H1 (cell line): ENCODE measurements around the gene STOML1. TPM values are rescaled to one million over a fixed set of nuclear protein-coding genes. Genes with fewer than 3 reads are reported as not detected.

Experiments used
- ATF2 ChIP-seq: IDR thresholded peaks from 2 replicates; pipeline ENCODE4 v1.6.1; 2012; ENCODE audit warnings: low read length, inconsistent platforms
- CBX5 ChIP-seq: fragments of 300-800, 300-1000 bp; sonication (generic); IDR thresholded peaks from 2 replicates; pipeline ENCODE4 v1.7.1; 2016; ENCODE audit warnings: antibody characterized with exemption, low read length, low read depth
- CBX8 ChIP-seq: fragments of 300-800, 300-1000 bp; sonication (generic); IDR thresholded peaks from 2 replicates; pipeline ENCODE4 v1.7.1; 2016; ENCODE audit warnings: low read depth, low read length, borderline replicate concordance
- EP300 ChIP-seq, 2 experiments: IDR thresholded peaks; 1 replicate in 1 of 2; 2 replicates in 1 of 2; pipeline ENCODE4 v1.6.1; 2011 to 2012; ENCODE audit warnings: low read depth in 2 of 2, low read length in 2 of 2, mild to moderate bottlenecking in 2 of 2, borderline replicate concordance in 1 of 2, inconsistent platforms in 1 of 2, moderate library complexity in 1 of 2
- FOSL1 ChIP-seq: IDR thresholded peaks from 2 replicates; pipeline ENCODE4 v1.6.1; 2011; ENCODE audit warnings: mild to moderate bottlenecking, low read depth, low read length, moderate library complexity; ENCODE audit not compliant: insufficient read depth
- JUN ChIP-seq: IDR thresholded peaks from 2 replicates; pipeline ENCODE4 v1.6.1; 2011; ENCODE audit warnings: low read depth, mild to moderate bottlenecking, improper control_type of control experiment, low read length
- NRF1 ChIP-seq: IDR thresholded peaks from 2 replicates; pipeline ENCODE4 v1.6.1; 2011; ENCODE audit warnings: mild to moderate bottlenecking, low read depth, low read length, improper control_type of control experiment
- POLR2A ChIP-seq, 2 experiments: IDR thresholded peaks; 1 replicate in 1 of 2; 2 replicates in 1 of 2; pipeline ENCODE4 v1.6.1; 2011; ENCODE audit warnings: low read depth in 2 of 2, low read length in 2 of 2, mild to moderate bottlenecking in 2 of 2; ENCODE audit errors: control extremely low read depth in 1 of 2
- RFX5 ChIP-seq: IDR thresholded peaks from 2 replicates; pipeline ENCODE4 v1.6.1; 2011; ENCODE audit warnings: low read depth, low read length, improper control_type of control experiment, borderline replicate concordance
- RXRA ChIP-seq: IDR thresholded peaks from 2 replicates; pipeline ENCODE4 v1.6.1; 2011; ENCODE audit warnings: low read depth, mild to moderate bottlenecking, low read length, moderate library complexity; ENCODE audit not compliant: insufficient read depth
- polyA plus RNA-seq, 7 experiments: library from polyadenylated mRNA; depleted of rRNA in 3 of 7; stranded (reverse) in 5 of 7; unstranded in 2 of 7; fragments of >200 nt in 5 of 7; fragments of 200-250 nt in 2 of 7; gene quantifications; 1 replicate in 5 of 7; 2 replicates in 1 of 7; 4 replicates in 1 of 7; pipeline versions ENCODE4 v1.2.1 to v1.2.3, GENCODE V29; 2011 to 2013; ENCODE audit warnings: missing spikeins in 2 of 7, mixed read lengths in 2 of 7
- total RNA-seq: library from RNA; stranded (reverse); fragmentation: NEBNext Ultra II Directional; extraction: Animal tissue kit (Norgen Biotek cat#: 25700); gene quantifications from 2 replicates; pipeline ENCODE4 v1.2.1, GENCODE V29; 2021

STOML1 gene
- total and polyA plus RNA-seq, 2 of the 8 experiments (the other 6 are each of a cell fraction or from before 2014, with no cell fraction given): 2.6 to 3.2 TPM

- no peak for TF ChIP-seq CBX8
- TF ChIP-seq RXRA: no peak
- TF ChIP-seq CBX5: no peak
- no peak for TF ChIP-seq POLR2A (IDR thresholded peaks at IDR 0.05; ENCODE audit: control extremely low read depth in 1 of 2, low read depth in 2 of 2, low read length in 2 of 2)
- TF ChIP-seq RFX5: no peak
- TF ChIP-seq ATF2: no peak
- no peak for TF ChIP-seq EP300 (IDR thresholded peaks at IDR 0.05; ENCODE audit: borderline replicate concordance in 1 of 2, low read depth in 2 of 2, low read length in 2 of 2)
- TF ChIP-seq NRF1: no peak
- no peak for TF ChIP-seq FOSL1
- no peak for TF ChIP-seq JUN
These were observed 22.8 kb downstream of the STOML1 start (continued) for GRCh38 chr15:73969151-73969759.
